ENCODE data around the gene BSCL2.
A peak's percentile ranks its signal among the peaks of the same experiment; 100 is the strongest.
"Not testable (repeated sequence)": the region's sequence is repeated elsewhere in the genome, so short reads cannot be mapped to it uniquely, and the experiment has no call there.

BSCL2 gene

GRCh38 chr11:62716816-62717215, 9.6 kb upstream of the BSCL2 start:
- FAIRE-seq, result no peak

- no peak for FAIRE-seq
Measured at GRCh38 chr11:62716206-62716605, 9.0 kb upstream of the BSCL2 start.

- FAIRE-seq, result no peak
Measured at GRCh38 chr11:62715150-62716130, 8.2 kb upstream of the BSCL2 start.

GRCh38 chr11:62713343-62713742, 6.1 kb upstream of the BSCL2 start:
- FAIRE-seq, result no peak

- no peak for FAIRE-seq
Measured at GRCh38 chr11:62712861-62713260, 5.6 kb upstream of the BSCL2 start.

GRCh38 chr11:62712276-62712812, 5.1 kb upstream of the BSCL2 start:
- FAIRE-seq, result no peak

- FAIRE-seq, result no peak
Measured at GRCh38 chr11:62710001-62710345, 2.7 kb upstream of the BSCL2 start.

GRCh38 chr11:62709247-62710000, 2.2 kb upstream of the BSCL2 start:
- FAIRE-seq, result peak; percentile 88

GRCh38 chr11:62708793-62709192, 1.6 kb upstream of the BSCL2 start:
- FAIRE-seq, result no peak

- no peak for FAIRE-seq
Measured at GRCh38 chr11:62708392-62708791, 1.2 kb upstream of the BSCL2 start.

- no peak for FAIRE-seq
Measured at GRCh38 chr11:62706850-62707247, 375 bp downstream of the BSCL2 start.

GRCh38 chr11:62705880-62706849, 1.1 kb downstream of the BSCL2 start:
- FAIRE-seq, result no peak

GRCh38 chr11:62705413-62705812, 1.8 kb downstream of the BSCL2 start:
- FAIRE-seq, result no peak

GRCh38 chr11:62703921-62704320, 3.3 kb downstream of the BSCL2 start:
- FAIRE-seq, result not testable (repeated sequence)

- no peak for FAIRE-seq
Measured at GRCh38 chr11:62702246-62702645, 5.0 kb downstream of the BSCL2 start.

- FAIRE-seq, result no peak
Measured at GRCh38 chr11:62694455-62695167, 12.6 kb downstream of the BSCL2 start.

- not testable (repeated sequence) for FAIRE-seq
Measured at GRCh38 chr11:62693624-62694023, 13.6 kb downstream of the BSCL2 start.

GRCh38 chr11:62689421-62690183, 17.6 kb downstream of the BSCL2 start, which contains the start of gene LRRN4CL:
Gene LRRN4CL, minus strand, starts transcription at chr11:62689530. Its CDS starts 1,022 bp downstream, at chr11:62688508.
- no peak for FAIRE-seq

GRCh38 chr11:62688491-62688890, 18.7 kb downstream of the BSCL2 start:
- no peak for FAIRE-seq

- FAIRE-seq, result no peak
Measured at GRCh38 chr11:62687508-62688396, 19.5 kb downstream of the BSCL2 start.

Data from endometrium (tissue), 2 donors.